GM19438 (cell line): Measurements from ENCODE around the gene REXO1.
"Not testable (repeated sequence)": the region's sequence is repeated elsewhere in the genome, so short reads cannot be mapped to it uniquely, and the experiment has no call there.

Source experiments
- ATAC-seq: cut with Tn5 transposase; IDR thresholded peaks from one replicate; pipeline ENCODE4 v1.9.1; 2021; ENCODE audit warnings: low read depth; ENCODE audit not compliant: unreplicated experiment

Gene REXO1

DNA sequence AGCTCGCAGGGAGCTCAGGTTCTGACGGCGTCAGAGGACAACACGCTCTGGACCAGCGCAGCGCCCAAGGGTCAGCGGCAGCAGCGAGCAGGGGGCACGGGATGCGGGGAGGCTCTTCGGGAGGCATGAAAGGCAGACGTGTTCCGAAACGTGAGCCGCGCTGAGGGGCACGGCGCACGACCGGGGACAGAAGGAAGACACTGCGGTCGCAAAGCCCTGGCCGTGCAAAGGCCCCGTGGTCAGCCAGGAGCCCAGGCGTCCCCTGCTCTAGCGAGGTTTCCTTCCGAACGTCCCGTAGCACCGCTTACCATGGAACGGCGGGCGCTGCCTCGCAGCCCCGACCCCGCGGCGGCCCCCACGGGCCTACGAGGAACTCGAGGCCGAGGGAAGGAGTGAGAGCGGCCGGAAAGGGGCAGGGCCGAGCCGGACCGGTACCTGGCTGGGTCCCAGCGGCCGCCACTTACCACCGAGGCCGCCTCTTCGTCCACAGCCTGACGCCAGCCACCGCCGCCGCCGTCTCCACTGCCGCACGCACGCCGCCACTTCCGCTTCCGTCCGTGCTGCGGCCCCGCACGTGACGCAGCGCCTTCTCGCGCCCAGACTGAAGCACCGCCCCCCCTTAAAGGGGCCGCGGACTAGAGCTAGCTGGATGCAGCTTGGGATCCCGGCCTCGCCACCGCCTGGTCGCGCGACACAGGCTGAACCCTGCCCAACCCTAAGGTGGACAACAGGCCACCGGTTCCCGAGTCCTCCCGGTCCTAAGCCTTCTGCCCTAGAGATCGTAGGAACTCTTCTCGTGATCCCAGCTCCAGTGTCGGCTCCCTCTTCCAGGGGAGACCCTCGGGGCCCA, 27.6 kb upstream of the REXO1 start:
- ATAC-seq: peak; percentile 76

DNA sequence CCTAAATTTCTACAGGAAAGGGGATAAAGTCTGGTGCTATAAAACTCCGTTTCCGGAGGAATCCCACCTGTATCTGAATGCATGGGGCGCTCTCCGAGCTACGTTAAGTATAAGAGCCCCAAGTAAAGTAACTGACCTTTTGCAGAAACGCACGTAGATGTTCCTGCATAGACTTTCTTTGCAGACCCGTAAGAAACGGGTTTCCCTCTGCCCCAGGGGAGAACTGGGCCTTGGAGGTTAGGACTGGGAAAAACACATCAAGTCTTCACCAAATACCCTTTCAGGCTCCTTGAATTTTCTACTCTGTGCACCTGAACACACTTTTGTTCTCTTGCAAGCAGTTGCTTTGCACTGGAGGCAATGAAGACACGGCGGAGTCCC, 27.0 kb upstream of the REXO1 start:
- ATAC-seq: not testable (repeated sequence)

DNA sequence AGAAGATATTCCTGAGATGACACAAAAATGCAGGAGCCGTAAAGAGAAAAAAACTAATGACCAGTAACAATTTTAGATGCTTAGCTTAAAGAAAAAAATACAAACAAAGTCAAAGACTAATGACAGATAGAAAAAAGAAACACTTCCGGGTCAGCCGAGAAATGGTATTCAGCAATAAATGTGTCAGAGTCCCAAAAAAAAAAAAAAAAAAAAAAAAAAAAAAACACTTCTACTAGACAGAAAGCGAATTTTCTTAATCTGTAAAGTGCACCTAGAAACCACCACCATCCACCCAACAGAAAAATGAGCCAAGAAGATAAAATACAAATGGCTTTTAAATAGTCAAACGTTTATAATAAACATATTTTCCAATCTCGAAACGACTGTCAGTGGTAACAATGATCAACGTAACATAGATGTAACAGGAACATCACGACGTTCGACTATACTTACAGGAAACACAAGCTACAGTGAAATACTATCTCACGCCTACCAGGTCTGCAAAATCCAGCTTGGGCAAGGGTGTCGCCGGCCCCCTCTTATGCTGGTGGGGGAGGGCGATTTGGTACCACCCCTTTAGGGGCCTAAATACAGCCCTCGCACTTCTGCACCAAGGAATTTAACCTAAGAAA, 26.4 kb upstream of the REXO1 start:
- ATAC-seq: no peak

DNA sequence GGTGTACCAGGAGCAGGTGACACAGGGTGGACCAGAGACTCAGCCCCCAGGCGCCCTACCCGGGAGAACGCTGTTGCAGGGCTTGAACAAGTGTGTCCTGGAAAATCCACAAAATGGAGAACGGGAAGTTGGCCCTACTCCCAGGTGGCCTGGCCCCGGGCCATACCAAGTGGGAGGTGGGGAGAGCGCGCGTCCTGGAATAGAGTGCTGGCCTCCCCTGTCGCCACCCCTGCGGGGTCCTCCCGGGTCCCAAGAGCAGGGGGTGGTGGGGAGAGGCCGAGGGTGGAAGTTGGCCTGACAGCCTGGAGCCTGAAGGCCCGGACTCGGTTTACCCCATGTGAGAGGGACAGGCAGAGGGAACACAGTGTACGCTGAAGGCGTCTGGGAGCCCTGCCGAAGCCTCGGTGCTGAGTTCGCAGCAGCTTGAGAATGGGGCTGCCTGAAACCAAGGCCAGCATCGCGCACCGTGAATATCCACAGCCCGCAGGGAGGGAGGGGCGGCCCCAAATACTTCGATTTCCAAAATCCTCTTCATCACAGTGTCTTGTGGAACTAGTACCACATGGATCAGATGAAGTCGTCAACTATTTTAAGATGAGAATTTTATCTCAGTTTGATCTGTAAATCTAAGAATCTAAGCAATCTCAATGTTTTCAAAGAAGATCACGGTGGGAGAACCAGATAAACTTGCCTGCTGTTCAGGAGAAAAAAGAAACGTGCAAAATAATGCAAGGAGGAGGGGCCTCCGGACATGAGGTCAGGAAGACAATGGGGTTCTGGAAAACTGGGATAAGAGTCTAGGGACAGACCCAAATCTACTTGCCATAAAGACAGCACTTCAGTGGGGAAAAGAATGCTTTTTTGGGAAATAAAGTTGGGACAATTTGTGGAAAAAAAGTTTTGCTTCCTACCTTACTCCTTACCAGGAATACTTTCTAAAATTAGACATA, 25.5 kb upstream of the REXO1 start:
- ATAC-seq: no peak

DNA sequence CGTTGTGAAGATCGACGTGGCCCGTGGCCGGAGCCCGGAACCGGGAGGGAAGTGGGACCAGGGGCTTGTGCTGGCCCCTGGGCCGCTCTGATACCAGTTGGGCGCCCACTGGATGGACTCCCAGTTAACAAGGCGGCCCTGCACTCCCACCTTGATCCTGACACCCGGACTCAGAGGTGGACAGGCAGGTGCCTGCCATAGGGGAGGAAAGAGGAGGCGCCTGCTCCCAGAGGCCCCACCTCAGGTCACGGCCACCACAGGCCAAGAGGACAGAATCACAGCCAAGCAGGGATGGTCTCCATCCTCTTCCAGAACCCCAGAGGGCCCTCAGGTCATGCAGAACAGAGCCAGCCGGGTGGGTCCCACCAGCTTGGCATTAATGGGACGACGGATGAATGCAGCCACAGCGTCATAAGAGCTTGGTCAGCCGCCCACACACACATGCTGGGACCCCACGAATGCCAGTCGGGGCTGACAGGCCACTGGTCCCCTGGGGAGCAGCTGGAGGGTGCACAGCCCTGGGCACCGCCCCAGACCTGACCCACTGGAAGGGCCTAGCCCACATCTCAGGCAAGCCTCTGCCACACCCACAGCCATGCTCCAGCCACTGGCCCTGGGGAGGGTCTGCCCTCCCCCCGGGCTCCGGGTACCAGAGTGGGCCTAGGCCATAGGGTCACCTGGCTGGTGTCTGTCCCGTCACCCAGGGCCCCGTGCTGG, 24.7 kb upstream of the REXO1 start:
- ATAC-seq: no peak

DNA sequence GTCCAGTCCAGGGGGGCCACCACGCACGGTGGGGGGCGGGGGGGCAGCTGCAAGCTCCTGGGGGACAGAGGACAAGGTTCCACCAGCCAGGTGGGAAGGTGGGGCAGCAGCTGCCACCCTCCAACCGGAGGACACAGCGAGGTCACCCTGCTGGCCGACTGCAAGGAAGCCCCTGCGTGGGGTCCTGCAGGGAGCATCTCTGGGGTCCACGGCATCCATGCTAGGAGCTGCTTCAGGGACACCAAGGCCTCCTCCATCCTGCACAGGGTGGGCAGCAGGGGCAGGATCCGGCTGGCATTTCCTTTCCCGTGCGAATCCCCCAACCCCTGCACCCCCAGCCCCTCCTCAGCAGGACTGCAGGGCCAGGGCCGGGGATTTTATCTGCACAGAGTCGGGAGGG, 23.3 kb upstream of the REXO1 start:
- no peak for ATAC-seq

DNA sequence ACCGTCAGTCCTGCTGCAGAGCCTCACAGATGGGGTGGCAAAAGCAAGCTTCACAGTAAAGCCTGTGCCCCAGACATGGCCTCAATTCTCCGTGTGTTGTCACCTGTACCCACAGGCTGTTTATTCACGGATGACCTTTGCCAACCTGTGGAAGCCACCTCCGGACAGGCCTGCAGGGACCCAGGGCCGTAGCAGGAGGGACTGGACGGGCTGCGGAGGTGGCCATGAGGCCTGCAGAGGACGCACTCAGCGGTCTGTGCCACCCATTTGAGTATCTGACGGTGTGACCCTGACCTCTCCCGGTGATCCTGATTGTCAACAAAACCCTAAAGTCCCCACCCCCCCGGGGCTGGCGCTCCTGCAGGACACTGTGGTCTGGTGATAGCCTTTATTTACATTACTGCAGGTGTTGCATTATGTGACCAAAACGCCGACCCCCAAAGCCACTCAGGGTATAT, 22.9 kb upstream of the REXO1 start:
- ATAC-seq: no peak

DNA sequence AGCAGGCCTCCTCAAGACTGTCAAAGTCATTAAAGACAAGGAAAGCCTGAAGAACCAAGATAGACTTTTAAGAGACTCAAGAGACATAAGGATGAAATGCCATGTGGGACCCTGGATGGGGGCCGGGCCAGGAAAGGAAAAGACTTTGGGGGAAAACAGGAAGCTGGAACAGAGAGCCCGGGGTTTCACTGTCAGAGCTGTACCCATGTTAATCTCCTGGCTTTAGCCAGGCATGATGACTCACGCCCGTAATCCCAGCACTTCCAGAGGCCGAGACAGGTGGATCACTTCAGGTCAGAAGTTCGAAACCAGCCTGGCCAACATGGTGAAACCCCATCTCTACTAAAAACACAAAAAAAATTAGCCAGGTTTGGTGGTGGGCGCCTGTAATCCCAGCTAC, 20.7 kb upstream of the REXO1 start:
- ATAC-seq: no peak

DNA sequence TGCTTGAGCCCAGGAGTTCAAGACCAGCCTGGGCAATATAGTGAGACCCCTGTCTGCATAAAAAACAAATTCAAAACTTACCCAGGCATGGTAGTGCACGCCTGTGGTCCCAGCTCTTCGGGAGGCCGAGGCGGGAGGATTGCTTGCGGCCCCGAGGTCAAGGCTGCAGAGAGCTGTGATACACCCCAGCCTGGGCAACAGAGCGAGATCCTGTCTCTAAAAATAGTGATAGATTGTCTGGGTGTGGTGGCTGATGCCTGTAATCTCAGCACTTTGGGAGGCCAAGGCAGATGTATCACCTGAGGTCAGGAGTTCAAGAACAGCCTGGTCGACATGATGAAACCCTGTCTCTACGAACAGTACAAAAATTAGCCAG, 19.1 kb upstream of the REXO1 start:
- no peak for ATAC-seq

DNA sequence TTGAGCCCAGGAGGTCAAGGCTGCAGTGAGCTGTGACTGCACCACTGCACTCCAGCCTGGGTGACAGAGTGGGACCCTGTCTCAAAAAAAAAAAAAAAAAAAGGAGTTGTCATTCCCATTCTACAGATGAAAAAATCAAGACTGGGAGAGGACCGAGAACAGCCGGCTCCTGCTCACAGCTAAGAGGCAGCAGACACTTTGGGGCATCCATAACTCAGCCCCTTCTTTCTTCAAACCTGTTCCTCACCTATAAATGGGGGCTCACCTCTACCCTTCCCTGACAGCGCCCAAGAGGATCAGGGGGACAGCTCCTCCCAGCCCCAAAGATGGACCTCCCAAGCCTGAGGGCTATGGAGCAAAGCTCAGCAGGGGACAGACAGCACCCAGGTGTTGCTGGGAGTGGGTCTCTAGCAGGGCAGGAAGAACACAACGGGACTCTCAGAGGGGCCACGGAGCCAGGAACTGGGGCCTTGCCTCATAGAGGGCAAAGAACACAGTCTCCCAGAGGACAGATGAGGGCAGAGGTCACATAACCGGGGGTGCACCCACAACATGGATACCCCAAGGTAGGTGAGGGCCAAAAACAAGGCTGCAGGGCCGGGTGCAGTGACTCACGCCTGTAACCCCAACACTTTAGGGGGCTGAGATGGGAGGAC, 18.5 kb upstream of the REXO1 start:
- ATAC-seq: no peak

DNA sequence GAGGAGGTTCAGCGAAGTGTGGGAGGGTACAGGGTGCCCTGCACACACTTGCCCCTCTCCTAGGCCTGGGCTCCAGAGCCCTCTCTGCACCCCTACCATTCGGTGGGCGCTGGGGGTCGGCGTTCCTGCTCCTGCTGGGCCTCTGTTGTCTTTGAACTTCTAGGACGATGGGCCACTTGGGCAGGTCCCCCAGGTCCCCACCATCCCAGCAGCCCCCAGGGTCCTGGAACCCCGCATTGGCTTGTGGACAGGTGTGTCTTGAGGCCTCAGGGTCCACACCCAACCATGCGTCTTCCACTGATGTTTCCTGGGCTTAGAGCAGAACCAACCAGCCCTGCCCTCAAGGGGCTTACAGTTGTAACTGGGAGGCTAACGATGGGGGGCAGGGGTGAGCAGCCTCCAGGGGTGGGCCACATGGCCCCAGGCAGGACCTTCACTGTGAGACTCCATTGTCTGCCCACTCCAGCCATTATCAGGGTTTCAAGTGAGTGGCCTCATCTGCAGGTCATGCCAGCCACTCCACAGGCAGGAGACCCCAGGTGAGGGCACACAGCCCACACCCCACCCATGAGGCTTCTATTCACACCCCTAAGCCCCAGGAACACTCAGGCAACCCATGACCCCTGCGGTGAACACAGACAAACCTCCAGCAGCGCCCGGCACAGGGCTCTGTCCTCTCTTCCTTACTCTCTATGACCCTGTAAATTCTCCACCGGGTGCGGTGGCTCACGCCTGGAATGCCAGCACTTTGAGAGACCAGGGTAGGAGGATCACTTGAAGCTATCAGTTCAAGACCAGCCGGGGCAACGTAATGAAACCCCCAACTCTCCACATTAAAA, 17.1 kb upstream of the REXO1 start:
- no peak for ATAC-seq

DNA sequence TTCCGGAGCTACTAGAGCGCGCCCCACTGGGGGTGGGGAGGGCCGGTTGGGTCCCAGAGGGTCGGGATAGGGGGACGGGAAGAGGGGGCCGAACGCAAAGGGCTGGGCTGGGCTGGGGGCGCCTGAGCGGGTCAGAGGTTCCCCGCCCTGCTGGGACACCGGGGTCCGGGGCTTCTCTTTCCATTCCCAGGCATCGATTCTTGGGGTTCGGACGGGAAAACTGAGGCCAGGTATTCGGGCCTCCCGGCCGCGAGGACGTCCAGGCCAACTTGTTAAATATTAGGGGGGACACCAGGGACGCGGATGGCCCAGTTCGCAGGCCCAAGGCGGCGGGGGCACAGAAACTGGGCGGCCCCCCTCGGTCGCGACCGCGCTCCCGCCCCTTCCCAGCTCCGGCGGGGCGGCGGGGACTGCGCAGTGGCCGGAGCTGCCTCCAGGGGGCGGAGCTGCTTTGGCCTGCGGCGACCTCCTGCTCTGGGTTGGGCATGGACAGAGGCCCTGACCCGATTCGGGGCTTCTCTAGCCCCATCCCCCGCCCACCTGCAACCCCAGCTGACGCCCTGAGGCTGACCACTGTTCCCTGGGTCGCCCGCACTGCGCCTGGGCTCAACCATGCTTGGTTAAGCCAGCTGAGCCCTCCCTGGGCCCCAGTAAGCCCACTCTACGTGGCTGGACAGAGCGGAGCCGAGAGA, 16.3 kb upstream of the REXO1 start:
- peak; percentile 41 for ATAC-seq

DNA sequence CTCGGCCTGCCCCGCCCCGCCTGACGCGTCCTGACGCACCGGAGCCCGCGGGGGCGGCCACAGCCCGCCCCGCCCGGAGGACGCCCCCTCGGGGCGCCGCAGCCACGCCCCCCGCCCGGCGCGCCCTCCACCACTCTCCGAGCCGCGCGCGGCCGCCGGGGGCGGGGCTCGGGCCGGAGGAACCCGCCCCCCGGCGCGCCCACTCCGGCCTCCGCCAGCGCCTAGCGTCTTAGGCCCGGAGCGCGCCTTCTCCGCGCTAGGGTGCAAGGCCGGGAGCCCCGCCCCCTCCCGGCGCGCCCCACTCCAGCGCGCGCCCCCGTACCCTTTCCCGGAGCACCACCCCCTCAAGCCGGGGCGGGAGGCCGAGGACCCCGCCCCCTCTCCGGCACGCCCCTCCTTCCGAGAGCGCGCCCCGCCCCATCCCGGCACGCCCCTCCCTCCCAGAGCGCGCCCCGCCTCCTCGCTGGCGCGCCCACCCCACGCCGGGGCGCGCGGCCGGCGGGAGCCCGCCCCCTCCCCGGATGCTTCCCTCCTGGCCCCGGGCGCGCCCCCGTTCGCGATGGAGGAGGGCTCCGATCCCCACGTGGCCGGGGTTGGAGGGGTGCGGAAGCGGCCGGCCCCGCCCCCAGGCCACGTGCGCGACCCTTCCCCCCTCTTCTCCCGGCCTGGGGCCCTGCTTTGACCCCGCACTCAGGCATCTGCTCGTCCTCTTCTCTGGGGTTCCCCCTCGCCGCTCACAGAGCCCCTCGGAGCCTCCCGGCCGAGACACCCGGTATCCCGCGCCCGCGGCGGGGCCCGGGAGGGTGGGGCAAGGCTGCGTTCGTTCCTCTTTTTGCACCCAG, 15.6 kb upstream of the REXO1 start:
- ATAC-seq: peak; percentile 59

DNA sequence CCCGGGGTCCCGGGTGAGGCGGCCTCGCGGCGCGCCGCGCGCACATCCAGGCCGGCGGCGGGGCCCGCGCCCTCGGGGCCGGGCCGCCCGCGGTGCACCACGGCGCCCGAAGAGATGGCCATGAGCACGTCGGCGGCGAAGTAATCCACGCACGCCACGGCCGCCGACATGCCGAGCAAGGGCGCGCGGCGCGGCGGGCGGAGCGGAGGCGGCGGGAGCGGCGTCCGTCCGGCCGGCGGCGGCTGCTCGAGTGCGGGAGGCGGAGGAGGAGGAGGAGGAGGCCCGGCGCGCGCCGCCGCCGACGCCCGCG, 15.0 kb upstream of the REXO1 start, which contains the start of gene KLF16:
Gene KLF16, minus strand, starts transcription at position 252 of the 310 bp plus-strand sequence. Its CDS starts 82 bp downstream, at position 170.
- ATAC-seq: no peak

DNA sequence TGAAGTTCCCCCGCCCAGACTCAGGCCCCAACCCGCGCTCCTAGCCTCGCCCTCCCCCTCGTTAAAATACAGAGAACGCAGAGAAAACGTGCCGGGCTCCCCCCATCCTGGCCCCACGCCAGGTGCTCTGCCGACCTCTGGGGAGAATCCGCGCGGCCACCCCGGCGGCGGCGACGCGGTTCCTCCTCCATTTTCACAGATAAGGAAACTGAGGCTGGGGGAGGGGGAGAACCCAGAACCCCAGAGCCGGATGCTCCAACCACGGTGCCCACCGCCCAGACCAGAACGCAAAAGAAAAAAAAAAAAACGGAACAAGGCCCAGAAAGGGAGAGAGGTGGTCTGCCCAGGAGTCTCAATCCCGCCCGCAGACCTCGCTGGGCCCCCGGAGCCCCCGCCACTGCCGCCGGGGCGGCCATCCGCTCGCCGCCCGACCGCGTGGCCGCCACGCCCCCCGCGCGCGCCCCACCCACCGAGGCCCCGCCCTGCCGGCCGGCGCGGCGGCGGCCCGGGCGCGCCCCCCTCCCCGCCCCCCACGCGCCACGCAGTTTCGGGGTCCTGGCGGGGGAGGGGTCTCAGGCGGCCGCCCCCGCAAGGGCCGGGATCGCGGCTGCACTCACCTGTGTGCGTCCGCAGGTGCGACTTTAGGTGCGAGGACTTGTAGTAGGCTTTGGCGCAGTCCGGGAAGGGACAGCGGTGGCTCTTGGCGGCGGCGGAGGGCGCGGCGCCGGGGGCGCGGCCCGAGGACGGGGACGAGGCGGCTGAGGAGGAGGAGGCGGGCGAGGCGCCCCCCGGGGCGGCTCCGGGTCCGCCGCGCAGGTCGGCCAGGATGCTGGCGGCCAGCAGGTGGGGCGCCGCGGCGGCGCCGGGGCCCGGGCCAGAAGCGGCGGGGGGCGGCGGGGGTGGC, 14.4 kb upstream of the REXO1 start:
- no peak for ATAC-seq

DNA sequence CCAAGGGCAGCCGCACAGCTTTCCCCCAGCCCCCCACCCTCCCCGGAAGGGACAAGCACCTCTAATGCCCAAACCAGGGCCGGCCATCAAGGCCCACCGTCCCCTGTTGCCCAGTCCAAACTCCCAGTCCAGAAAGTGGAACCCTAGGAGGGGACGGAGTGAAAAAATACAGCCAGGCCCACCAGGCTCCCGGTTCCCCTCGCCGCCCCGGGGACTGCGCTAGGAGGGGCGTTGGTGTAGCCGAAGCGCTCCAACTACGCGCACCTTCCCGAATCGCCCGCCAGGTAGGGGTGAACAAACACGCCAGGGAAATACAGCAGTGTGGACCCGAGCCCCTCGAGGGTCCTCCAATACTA, 13.8 kb upstream of the REXO1 start:
- ATAC-seq: no peak

DNA sequence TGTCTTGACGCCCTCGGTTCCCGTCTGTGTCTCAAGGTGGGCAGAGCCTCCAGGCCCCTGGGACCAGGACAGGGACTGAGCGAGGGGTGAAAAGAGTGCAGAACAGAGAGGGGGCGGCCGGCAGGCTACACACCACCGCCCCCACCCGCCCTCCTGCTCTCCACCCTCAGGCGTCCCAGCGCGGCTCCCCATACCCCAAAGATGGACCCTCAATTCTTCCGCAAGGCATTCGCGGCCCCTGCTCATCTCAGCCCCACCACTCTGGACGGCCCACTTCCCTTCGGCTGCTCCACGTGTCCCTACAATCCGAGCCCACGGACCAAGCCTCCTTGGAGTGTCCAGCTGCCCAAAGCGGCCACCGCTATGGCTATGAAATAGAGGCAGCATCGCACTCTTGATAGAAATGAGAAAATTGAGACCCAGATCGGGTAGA, 13.3 kb upstream of the REXO1 start:
- no peak for ATAC-seq
